Hepatocyte (in vitro differentiated cells): Measurements from ENCODE around the gene ARL8B. TPM values are rescaled to one million over a fixed set of nuclear protein-coding genes. Genes with fewer than 3 reads are reported as not detected.
A peak's percentile ranks its signal among the peaks of the same experiment; 100 is the strongest.

Source experiments
- DNase-seq: peaks from one replicate; pipeline ENCODE4 v3.0.0-alpha.2; 2016; ENCODE audit warnings: low spot score
- H2AFZ ChIP-seq: fragments of 200-600 bp; sonication (generic); 2 replicates; pipeline ENCODE4 v1.6.0; 2016; ENCODE audit warnings: antibody characterized with exemption, mild to moderate bottlenecking
- H3K27ac ChIP-seq: fragments of 200-600 bp; sonication (generic); 2 replicates; pipeline ENCODE4 v1.5.1; 2016; ENCODE audit warnings: mild to moderate bottlenecking
- H3K27me3 ChIP-seq: fragments of 200-600 bp; sonication (generic); 2 replicates; pipeline ENCODE4 v1.6.1; 2016
- H3K36me3 ChIP-seq: fragments of 200-600 bp; sonication (generic); replicated peaks from 2 replicates; pipeline ENCODE4 v1.5.1; 2016; ENCODE audit warnings: low read depth; ENCODE audit not compliant: insufficient read depth
- H3K4me1 ChIP-seq: fragments of 200-600 bp; sonication (generic); 2 replicates; pipeline ENCODE4 v1.5.1; 2016; ENCODE audit warnings: mild to moderate bottlenecking, moderate library complexity; ENCODE audit not compliant: insufficient read depth
- H3K4me2 ChIP-seq: fragments of 200-600 bp; sonication (generic); 2 replicates; pipeline ENCODE4 v1.6.0; 2016
- H3K4me3 ChIP-seq: fragments of 200-600 bp; sonication (generic); 2 replicates; pipeline ENCODE4 v1.5.1; 2016; ENCODE audit warnings: mild to moderate bottlenecking
- H3K79me2 ChIP-seq: fragments of 200-600 bp; sonication (generic); 2 replicates; pipeline ENCODE4 v1.6.0; 2017; ENCODE audit warnings: mild to moderate bottlenecking
- H3K9me2 ChIP-seq: fragments of 200-600 bp; sonication (generic); replicated peaks from 2 replicates; pipeline ENCODE4 v1.6.0; 2017; ENCODE audit warnings: mild to moderate bottlenecking; ENCODE audit not compliant: insufficient read depth
- H3K9me3 ChIP-seq: fragments of 200-600 bp; sonication (generic); 2 replicates; pipeline ENCODE4 v1.5.1; 2016; ENCODE audit warnings: low read depth, mild to moderate bottlenecking
- H4K20me1 ChIP-seq: fragments of 200-600 bp; sonication (generic); 2 replicates; pipeline ENCODE4 v1.6.0; 2016; ENCODE audit warnings: mild to moderate bottlenecking; ENCODE audit not compliant: insufficient read depth, poor library complexity, severe bottlenecking
- CTCF ChIP-seq: fragments of 200-600 bp; sonication (generic); IDR thresholded peaks from 2 replicates; pipeline ENCODE4 v1.5.1; 2016; ENCODE audit warnings: antibody characterized with exemption, mild to moderate bottlenecking; ENCODE audit not compliant: poor library complexity
- EZH2 ChIP-seq: fragments of 200-600 bp; sonication (generic); IDR thresholded peaks from 2 replicates; pipeline ENCODE4 v1.6.1; 2016; ENCODE audit warnings: antibody characterized with exemption, mild to moderate bottlenecking, borderline replicate concordance
- EZH2phosphoT487 ChIP-seq: fragments of 200-600 bp; sonication (generic); IDR thresholded peaks from one replicate; pipeline ENCODE4 v1.6.1; 2018; ENCODE audit warnings: antibody characterized with exemption, mild to moderate bottlenecking, low read depth, moderate library complexity; ENCODE audit not compliant: unreplicated experiment, severe bottlenecking
- WGBS: methylation state at CpG from one replicate; pipeline ENCODE4 v1.1.6; 2016; ENCODE audit warnings: low lambda C conversion rate; ENCODE audit errors: missing lambda C conversion rate; 5-methylcytosine and 5-hydroxymethylcytosine counted together
- polyA plus RNA-seq: library from polyadenylated mRNA; unstranded; fragments of >200 nt; fragmentation: Nextera tagmentation; extraction: Ambion mirVana; gene quantifications from 2 replicates; pipeline ENCODE4 v1.2.1, GENCODE V29; 2016
- small RNA-seq: library from RNA; depleted of rRNA; stranded (forward); fragments of <200 nt; gene quantifications from one replicate; pipeline ENCODE3, GENCODE V24; 2014
- total RNA-seq: library from RNA; depleted of rRNA; stranded (reverse); fragments of >200 nt; gene quantifications from 2 replicates; pipeline ENCODE4 v1.2.3, GENCODE V29; 2014

Gene ARL8B
- total and polyA plus RNA-seq, 2 experiments from 2014 or later = 58.1 to 94.4 TPM

- TF ChIP-seq EZH2phosphoT487 (no peak), EZH2 (no peak), CTCF (peak; percentile 61)
- Histone ChIP-seq H3K4me2 (no peak overlapping the region), H3K9me2 (no peaks in the 10 kb centered on the region), H2AFZ (no peak overlapping the region), H3K27me3 (no peaks in the 10 kb centered on the region), H3K79me2 (no peaks in the 10 kb centered on the region), H3K36me3 (no peaks in the 10 kb centered on the region), H3K4me1 (no peaks in the 10 kb centered on the region), H3K4me3 (no peak overlapping the region), H3K27ac (no peak overlapping the region), H3K9me3 (no peaks in the 10 kb centered on the region), H4K20me1 (no peaks in the 10 kb centered on the region)
- DNase-seq = peak; percentile 28
- 59% methylated on average over 6 of the region's 6 CpGs for WGBS
Observed at GRCh38 chr3:5226783-5227182, 104.7 kb downstream of the ARL8B start.

- H3K4me3 ChIP-seq = no peak overlapping the region
- no peaks in the 10 kb centered on the region for H3K27me3 ChIP-seq
- H3K9me3 ChIP-seq = no peaks in the 10 kb centered on the region
- WGBS = 70% methylated on average over 6 of the region's 6 CpGs
- no peak overlapping the region for H2AFZ ChIP-seq
- H3K4me1 ChIP-seq = no peaks in the 10 kb centered on the region
- H3K79me2 ChIP-seq = no peaks in the 10 kb centered on the region
- H3K36me3 ChIP-seq = no peaks in the 10 kb centered on the region
- no peaks in the 10 kb centered on the region for H3K9me2 ChIP-seq
- no peak overlapping the region for H3K27ac ChIP-seq
- TF ChIP-seq CTCF = no peak
- TF ChIP-seq EZH2 = no peak
- no peak for TF ChIP-seq EZH2phosphoT487
- no peak overlapping the region for H3K4me2 ChIP-seq
- H4K20me1 ChIP-seq = no peaks in the 10 kb centered on the region
- no peak for DNase-seq
Observed at GRCh38 chr3:5227812-5228211, 105.7 kb downstream of the ARL8B start.

GRCh38 chr3:5229414-5229813 is 107.3 kb downstream of the ARL8B start:
- Histone ChIP-seq H3K9me3 (no peaks in the 10 kb centered on the region), H2AFZ (no peak overlapping the region), H3K4me3 (no peak overlapping the region), H3K4me2 (no peak overlapping the region), H3K9me2 (no peaks in the 10 kb centered on the region), H3K4me1 (no peaks in the 10 kb centered on the region), H3K27ac (no peak overlapping the region), H3K27me3 (no peaks in the 10 kb centered on the region), H4K20me1 (no peaks in the 10 kb centered on the region), H3K79me2 (no peaks in the 10 kb centered on the region), H3K36me3 (no peaks in the 10 kb centered on the region)
- WGBS = 90% methylated on average over 2 of the region's 2 CpGs
- TF ChIP-seq CTCF (no peak), EZH2phosphoT487 (no peak), EZH2 (no peak)
- no peak for DNase-seq

Small RNA genes lying within 50 kb of the gene (small RNA-seq; reads per million reads assigned to genes)
- not detected for gene AC090955.1
- gene RF00019 = not detected

Other genes with a start within 250 kb of the ARL8B start
- gene BHLHE40, start 142.9 kb upstream of the ARL8B start, total RNA-seq = 67.1 and 71.6 TPM in 2 replicates
- gene BHLHE40, start 142.9 kb upstream of the ARL8B start, polyA plus RNA-seq = 116 and 140 TPM in 2 replicates
- 39.2 and 58.3 TPM in 2 replicates for gene EDEM1, start 65.4 kb downstream of the ARL8B start, total RNA-seq
- gene EDEM1, start 65.4 kb downstream of the ARL8B start, polyA plus RNA-seq = 18.5 and 22.6 TPM in 2 replicates